GM19455 (cell line): ENCODE data around the gene TAF3.

ENCODE experiments used
- ATAC-seq: cut with Tn5 transposase; IDR thresholded peaks from one replicate; pipeline ENCODE4 v1.9.1; 2021; ENCODE audit not compliant: unreplicated experiment

TAF3 gene

DNA sequence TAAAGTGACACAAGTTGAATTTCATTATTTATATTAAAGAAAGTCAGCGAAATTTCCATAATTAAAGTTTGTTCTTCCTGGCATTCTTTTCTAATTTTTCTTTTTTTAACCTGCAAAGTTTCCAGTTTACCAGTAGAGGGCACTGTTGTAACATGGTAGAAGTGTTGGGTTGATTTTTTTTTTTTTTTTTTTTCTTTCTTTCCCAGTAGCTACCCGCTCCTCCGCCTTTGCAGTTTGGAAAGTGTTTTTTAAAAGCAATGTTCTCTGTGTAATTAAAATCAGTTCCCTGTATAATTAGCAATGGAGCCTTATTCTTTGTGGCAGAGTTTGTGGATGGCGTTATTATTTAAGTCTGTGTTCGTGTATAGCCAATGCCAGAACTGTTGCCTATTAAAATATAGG, 53.7 kb downstream of the TAF3 start:
- ATAC-seq, result no peak

GRCh38 chr10:7874864-7875263, 56.6 kb downstream of the TAF3 start:
- no peak for ATAC-seq

DNA sequence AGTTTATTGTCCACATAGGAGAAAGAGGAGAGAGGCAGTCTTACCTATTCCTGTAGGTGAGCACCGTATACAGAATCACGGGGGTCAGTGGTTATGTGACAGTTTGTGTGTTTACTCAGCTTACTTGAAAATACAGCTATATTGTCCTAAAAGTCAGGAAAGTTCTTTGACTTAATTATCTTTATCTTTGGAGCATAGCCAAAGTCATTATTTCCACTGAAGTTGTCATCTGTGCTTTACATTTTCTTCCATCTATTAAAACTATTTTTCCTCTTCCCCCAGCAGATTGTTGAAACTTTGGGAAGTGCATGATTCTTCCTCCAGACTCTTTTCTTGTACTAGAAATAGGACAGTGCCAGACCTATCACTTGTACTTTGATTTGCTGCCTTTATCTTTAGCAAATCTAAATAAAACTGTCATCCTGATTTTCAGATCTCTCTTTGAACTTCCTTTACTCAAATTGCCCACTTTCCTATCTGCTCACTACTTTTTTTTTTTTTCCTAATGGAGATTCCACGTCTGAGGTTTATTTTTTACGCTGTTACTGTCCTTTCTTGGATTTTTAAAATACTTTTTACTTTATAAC, 58.3 kb downstream of the TAF3 start:
- no peak for ATAC-seq

DNA sequence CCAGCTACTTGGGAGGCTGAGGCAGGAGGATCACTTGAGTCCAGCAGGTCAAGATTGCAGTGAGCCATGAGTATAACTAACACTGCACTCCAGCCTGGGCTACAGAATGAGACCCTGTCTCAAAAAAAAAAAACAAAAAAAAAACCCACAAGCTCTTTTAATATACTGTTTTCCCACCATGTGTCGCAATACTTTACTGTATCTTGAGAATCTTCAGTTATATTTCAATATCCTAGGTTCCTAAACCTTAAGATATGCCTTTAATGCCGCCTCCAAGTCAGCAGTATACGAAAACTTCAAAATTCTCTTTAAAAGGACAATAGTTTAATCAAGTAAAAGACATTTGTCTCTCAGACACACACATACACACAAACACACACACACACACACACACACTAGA, 62.8 kb downstream of the TAF3 start:
- no peak for ATAC-seq

DNA sequence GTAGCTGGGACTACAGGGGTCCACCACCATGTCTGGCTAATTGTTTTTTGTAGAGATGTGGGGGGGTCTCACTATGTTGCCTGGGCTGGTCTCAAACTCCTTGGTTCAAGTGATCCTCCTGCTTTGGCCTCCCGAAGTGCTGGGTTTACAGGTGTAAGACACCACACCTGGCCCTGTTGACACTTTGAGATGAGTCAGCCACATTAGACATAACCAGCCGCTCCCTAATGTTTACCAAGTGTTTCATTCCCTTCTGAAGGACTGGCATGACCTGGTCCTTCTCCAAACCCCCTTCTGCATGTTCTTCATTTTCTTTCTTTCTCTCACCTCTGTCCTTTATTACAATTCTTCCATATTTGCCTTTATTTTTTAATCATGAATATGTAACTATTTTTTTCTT, 67.8 kb downstream of the TAF3 start:
- no peak for ATAC-seq

- ATAC-seq, result no peak
These were observed 69.0 kb downstream of the TAF3 start for GRCh38 chr10:7887174-7887816.

- no peak for ATAC-seq
These were observed 71.7 kb downstream of the TAF3 start for GRCh38 chr10:7889947-7890542.

DNA sequence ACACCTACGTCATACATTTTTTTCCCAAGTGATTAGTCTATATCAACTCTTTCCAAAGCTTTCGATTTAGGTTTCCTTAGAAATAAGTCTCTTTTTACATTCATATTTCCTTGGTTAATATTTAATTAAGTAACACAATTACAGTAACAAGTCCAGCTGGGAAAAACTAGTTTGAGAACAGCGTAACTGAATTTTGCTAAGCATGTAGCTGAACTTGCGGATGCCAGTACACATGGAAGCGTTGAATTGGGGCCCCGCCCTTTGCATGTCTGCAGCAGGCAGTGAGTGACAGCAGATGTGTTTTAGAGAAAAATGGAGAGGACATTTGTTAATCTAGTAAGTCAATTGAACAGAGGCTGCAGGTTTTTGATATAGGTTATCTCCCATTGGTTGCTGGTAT, 72.5 kb downstream of the TAF3 start:
- no peak for ATAC-seq

DNA sequence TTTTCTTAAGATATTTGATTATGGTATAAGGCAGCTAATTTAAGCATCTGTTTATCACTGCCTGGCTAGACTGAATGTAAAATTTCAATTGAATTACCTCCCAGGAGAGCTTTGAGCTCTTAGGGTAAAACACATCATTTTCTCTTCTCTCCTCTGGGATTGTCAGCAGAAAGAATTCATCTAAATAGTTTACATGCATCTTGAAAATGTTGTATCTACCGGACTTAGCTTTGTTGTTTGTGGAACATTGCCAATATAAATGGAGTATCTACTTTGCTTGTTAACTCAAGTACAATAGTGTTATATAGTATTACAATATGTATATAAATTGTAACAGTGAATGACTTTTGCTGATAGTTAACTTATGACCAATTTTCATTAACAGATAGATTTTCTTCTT, 73.3 kb downstream of the TAF3 start:
- no peak for ATAC-seq

GRCh38 chr10:7892146-7892545, 73.8 kb downstream of the TAF3 start:
- ATAC-seq, result no peak

- ATAC-seq, result no peak
These were observed 77.4 kb downstream of the TAF3 start for GRCh38 chr10:7895699-7896090.

DNA sequence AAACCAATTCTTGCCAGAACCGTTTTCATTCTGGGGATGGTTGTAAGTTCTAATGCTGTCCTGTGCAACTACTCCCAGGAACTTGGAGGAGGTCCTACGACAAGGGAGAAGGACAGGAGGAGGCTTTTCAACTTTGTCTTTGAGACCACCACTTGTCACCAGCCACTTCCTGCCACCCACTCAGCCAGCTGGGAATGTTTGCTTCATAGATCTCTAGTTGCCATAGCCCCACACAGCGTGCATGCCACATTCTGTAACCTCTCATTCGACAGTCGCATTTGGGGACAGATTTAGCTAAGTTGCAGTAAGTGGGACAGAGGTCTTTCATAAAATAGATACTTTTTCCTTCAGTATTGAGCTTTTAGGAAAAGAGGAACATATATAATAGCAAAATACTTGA, 78.0 kb downstream of the TAF3 start:
- ATAC-seq, result no peak

GRCh38 chr10:7901256-7901655, 83.0 kb downstream of the TAF3 start:
- ATAC-seq, result no peak

GRCh38 chr10:7902413-7902812, 84.1 kb downstream of the TAF3 start:
- ATAC-seq, result no peak

- ATAC-seq, result no peak
These were observed 85.5 kb downstream of the TAF3 start for GRCh38 chr10:7903851-7904250.

- no peak for ATAC-seq
These were observed 87.8 kb downstream of the TAF3 start for GRCh38 chr10:7906128-7906527.

DNA sequence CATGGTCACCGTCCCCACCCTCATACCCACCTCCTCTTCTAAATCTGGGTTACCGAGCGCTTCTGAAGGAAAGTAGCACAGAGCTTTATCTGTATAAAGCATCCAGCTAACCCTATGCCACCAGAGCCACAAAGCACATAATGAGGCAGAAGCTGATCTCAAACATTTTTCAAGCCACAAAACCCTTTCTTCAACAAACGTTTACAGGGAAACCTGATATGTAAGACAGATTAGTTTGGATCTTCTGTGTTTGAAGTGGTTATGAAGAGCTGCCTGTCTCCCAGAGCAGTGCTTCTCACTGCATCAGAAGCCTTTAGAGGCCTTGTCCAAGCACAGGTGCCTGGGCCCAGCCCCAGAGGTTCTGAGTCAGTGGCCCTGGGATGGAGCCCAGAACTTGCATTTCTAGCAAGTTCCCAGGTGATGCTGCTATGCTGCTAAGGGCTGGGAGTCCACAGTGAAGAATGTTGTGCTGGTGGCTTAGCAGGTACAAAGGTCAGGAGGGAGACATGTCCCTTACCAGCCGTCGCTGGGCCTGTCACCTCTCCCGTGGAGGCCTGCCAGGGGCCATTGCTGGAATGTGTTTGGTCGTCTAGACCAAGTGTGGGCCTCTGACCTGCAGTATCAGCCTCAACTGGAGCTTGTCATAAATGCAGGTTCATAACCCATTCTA, 90.4 kb downstream of the TAF3 start:
- ATAC-seq, result no peak

- ATAC-seq, result no peak
These were observed 95.0 kb downstream of the TAF3 start for GRCh38 chr10:7913126-7913872.

DNA sequence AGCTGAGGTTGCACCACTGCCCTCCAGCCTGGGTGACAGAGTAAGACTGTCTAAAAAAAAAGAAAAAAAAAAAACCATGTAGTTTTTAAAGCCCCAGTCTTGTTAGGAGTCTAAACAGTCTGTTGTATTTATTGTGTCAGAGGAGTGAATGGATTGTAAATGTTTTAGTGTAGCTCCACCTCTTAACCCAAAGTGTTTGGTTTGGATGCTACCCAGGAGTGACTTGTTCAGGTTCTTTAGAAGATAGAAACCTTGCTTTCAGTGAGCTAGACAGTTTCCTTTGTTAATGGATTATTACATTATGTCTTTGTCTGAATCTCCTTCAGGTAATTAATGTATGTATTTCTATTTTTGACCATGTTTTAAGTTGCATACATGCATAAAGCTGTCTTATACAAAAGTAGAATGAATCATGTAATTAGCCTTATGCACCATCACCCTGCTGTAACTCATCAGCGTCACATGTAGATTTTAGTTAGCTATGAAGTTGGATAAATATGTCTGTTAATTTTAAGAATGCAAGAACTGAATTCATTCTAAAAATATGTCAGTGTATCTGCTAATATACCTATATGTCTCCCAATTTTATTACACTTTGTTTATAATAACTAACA, 97.7 kb downstream of the TAF3 start:
- no peak for ATAC-seq

GRCh38 chr10:7917736-7918135, 99.4 kb downstream of the TAF3 start:
- no peak for ATAC-seq

DNA sequence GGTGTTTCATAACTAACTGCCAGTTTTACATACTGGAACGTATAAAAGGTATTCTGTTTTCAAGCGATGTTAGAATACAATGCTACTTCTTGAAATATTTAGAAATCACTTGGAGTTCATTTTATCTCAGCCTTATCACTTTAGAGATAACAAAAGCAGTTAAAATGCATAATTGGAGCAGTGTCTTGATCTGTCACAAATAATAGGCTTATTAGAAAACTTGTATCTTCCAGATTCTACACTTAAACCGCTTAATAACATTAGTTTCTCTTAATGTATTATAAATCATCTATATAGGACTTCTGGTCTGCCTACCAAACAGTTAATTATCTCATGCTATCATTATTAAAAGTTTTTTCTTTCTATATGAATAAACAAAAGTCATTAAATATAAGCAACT, 104.4 kb downstream of the TAF3 start:
- ATAC-seq, result no peak
